OCI-LY1 (cell line): ENCODE data around the gene HNRNPA2B1.

Source experiments
- CTCF ChIP-seq: fragments of 200-600 bp; sonication (generic), shearing (Covaris generic); IDR thresholded peaks from 2 replicates; pipeline ENCODE4 v1.5.1; 2017; ENCODE audit warnings: mild to moderate bottlenecking, antibody characterized with exemption, low read length, moderate library complexity, mixed read lengths
- EZH2 ChIP-seq: fragments of 200-600 bp; sonication (generic), shearing (Covaris generic); IDR thresholded peaks from 2 replicates; pipeline ENCODE4 v1.8.0; 2017; ENCODE audit warnings: borderline replicate concordance, mixed run types, mild to moderate bottlenecking, antibody characterized with exemption, low read length, moderate library complexity, mixed read lengths

GRCh38 chr7:26169271-26169670 lies 31.3 kb downstream of the HNRNPA2B1 start:
- TF ChIP-seq CTCF (no peak), EZH2 (no peak)
